ENCODE results near the gene COL4A2.

Gene COL4A2

DNA sequence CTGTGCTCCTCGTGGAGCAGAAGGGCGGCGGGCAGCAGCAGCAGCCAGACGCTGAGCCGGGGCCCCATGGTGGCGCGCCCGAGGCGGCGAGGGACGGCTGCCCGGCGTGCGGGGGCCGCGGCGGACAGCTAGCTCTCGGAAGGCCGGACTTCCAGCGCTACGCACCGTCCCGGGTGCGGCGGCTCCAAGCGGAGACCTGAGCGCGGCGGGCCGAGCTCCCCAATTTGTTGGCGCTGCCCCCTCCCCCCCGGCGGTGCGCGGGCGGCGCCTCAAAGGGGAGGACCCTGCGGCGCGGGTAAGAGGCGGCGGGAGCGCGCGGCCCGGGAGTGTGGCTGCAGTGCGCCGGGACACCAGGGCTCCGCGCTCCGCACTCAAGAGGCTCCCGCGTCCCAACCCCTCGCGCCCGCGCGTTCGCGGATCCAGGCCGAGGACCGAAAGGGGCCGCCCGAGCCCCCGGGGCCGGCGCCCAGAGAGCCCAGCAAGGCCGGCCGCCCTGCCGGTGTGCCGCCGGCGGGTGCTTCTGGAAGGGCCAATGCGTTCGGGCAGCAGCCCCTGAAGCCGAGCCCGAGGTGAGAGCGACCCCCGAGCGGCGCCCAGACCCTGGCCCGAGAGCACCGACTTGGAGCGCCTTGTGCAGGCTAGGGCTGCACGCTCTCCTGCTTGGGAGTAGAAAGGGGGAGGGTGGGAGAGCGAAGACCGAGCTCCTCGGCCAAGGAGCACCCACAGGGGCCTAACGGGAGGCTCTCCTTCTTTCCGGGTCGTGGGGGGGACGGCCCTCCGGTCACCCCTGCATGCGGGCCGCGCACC lies at the start of gene COL4A2, which contains the start of gene COL4A1:
TSS of gene COL4A2 (plus strand) at position 325 of the 807 bp plus-strand sequence. CDS start 620 bp downstream, outside the sequence.
TSS of gene COL4A1 (minus strand) at position 198 of the 807 bp plus-strand sequence. CDS start at position 68, 130 bp downstream.
- no peak for DNase-seq

GRCh38 chr13:110257408-110257807 lies 49.7 kb upstream of the COL4A2 start:
- DNase-seq: no peak

- no peak for DNase-seq
Measured at GRCh38 chr13:110258876-110259631, 48.0 kb upstream of the COL4A2 start.

- DNase-seq: no peak
Measured at GRCh38 chr13:110259651-110260050, 47.4 kb upstream of the COL4A2 start.

DNA sequence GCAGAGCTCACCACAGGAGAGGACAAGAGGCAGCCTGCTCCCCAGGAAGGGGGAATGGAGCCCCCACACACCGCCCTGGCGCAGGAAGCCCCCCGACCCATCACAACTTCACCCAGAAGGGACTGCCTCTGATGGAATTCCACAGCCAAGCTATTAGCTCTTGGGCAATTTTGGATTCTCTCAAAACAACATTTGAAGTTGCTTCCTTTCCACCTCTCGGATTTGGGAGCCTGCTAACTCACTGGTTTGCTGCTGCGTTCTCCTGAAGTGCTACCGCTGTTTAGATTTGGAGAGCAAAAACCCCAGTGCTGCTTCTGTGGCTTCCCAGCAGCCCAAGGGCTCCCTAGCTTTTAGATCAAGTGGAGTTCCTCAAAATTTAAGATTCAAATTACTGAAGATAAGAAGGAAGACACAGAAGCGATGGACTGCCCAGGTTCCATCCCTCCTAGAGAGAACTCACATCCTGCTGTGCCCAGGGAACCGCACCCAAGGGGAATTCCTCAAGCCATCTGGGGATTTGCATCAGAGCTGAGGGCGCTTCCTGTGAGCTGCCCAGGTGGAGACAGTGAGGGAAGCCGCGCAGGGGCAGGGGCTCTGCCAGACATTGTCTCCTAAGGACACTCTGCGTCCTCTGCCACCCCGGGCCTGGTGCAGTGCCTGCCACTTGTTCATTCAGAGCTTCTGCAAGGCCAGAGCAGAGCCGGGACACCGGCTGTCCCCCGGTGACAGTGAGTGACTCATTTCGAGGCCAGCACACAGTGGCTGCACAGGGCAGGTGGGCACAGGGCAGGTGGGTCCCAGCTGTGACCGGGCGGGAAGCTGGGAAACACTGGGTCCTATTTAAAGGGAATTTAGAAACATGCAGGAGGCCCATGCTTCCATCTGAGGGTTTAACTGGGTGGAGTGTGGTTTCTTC lies 45.7 kb upstream of the COL4A2 start:
- DNase-seq: no peak

- DNase-seq: no peak
Measured at GRCh38 chr13:110262082-110262436, 45.0 kb upstream of the COL4A2 start.

DNA sequence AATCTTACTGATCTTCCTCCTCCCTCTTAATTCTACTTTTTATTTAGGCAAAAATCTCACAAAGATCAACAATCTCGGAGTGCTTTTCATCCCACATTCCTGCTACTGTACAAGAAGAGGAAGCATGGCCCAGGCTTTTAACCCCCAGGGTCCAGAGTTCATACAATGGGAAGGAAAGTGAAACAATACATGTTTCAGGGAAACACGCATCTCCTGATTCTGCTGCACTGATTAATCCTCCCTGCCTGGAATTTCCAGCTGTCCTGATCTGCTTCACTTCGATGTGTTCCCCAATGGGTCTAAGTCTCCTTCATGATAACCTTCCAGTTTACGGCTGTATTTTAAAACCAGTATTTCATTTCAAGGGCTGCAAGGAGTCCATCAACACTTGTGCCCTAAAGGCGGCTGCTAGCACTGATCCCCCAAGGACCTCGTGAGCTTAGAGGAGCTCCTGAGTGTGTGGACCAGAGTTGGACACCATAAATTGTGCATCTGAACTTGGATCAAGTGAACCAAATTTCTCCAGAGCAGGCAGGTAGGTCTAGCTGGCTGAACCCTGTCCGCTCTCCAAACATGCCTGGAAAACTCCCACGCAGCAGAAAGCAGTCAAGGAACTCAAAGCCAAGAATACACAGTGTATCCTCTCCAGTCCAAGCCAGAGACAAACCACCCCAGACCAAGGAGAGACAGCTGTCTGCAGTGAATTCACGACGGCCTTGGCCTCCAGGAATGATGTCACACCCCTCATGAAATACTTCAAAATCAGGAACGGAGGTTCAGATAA lies 44.4 kb upstream of the COL4A2 start:
- no peak for DNase-seq

GRCh38 chr13:110263404-110263803 lies 43.7 kb upstream of the COL4A2 start:
- DNase-seq: no peak

DNA sequence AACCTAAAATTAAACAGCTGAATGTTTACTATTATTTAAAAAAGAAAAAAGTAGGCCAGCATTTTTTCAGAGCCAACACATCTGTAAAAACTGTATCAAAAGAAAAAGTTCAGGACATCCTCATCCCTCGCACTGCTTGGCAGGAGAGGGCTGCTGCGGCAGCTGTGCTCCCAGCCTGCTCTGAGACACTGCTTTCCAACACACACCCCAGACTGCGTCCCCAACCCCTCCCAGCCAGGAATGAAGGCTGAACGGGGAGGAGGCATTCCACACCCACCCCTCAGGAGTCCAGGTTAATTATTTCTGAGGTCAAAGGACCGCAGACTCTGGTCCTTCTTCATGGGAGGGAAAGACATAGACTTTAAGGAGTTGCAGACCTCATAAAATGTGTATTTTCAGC lies 43.2 kb upstream of the COL4A2 start:
- no peak for DNase-seq

DNA sequence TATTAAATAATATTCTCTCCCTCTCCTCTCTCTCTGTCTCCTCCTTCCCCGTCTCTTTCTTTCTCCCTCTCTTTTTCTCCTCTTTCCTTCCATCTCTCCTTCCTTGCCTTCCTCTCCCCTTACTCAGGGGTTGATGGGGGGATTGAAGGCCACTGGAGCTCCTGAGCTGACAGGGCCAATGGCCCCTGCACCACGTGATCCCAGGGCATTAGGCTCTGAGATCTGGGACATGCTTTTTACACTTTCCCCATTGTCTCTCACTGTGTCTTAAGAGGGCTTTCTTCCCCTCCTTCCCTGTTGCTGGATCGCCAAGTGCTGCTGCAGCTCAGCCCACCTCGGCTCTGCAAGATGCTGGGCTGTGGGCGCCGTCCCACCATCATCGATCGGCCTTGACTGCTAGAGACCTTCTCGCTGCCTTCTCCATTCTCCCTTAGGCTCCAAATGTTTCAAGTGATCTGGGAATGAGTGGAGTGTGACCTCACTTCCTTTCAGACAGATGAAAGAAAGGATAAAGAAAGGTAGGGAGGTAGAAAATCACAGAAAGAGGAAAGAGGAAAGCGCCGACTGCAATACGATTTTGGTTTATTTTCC lies 42.3 kb upstream of the COL4A2 start:
- DNase-seq: no peak

DNA sequence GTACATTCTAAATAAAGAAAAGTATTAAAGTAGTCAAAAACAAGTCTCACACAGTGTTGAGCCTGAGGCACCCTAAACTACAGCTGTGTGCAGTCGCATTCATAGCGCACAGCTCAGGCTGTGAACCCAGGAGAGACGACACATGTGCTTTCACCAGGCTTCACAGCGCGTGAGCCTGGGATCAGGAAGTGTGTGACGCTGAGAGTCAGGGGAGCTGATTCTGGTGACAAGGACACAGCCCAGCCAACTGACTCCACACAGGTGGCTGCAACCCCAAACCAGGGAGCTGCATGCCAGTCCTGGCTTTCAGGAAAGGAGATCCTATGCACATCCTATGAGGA lies 41.8 kb upstream of the COL4A2 start:
- no peak for DNase-seq

- DNase-seq: no peak
Measured at GRCh38 chr13:110265682-110266430, 41.2 kb upstream of the COL4A2 start.

- DNase-seq: no peak
Measured at GRCh38 chr13:110266431-110266809, 40.7 kb upstream of the COL4A2 start.

DNA sequence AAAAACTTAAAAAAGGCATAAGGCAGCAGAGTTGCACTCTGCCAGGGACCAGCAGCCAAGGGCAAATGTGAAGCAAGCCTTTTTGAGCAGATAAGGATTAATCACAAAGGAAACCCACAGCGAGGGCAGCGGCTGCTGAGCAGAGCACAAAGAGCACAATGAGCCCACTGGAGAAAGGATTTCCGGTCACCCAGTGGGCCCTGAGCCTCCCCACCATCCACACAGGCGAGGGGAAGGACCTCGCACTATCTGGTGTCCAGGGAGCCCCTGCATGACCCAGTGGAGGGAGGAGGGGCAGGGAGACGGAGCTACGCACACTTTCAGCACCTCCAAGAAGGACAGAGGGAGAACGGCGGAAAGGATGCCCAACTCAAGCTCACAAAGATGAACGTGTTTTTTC lies 40.1 kb upstream of the COL4A2 start:
- DNase-seq: no peak

DNA sequence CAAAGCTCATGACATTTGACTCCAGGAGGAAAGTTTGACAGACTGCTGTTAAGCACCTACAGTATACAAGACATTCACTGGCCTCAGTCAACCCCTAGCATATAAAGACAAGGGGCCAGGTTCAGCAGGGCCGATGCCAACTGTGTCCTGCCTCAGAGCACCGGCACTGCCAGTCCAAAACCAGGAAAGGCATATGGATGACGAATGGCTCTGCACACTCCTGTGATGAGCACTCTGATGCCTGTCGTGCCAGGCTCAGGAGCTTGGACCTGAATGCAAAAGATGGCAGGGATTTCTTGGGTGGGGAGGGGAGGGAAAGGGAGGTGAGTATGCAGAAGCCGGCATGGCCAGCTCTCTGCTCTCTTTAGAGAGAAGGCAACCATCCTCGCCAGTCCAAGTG lies 39.0 kb upstream of the COL4A2 start:
- DNase-seq: no peak

- DNase-seq: no peak
Measured at GRCh38 chr13:110268576-110269185, 38.4 kb upstream of the COL4A2 start.

- no peak for DNase-seq
Measured at GRCh38 chr13:110269509-110270185, 37.4 kb upstream of the COL4A2 start.

- no peak for DNase-seq
Measured at GRCh38 chr13:110270507-110270906, 36.6 kb upstream of the COL4A2 start.

DNA sequence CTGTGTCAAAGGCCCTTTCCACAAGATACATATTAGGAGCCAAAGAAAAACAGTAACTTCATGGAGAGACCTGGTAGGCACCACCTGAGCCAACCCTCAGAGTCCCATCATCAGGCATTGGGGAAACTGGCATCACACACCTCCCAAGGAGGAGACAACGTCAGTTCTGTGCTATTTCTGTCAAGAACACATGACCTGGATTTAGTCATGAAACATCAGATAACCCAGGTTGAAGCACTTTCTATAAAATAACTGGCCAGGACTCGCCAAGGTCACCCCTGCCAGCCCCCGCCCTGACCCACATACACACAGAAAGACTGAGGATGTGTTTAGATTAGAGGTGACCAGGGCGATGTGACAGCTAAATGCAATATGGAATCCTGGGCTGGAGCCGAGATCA lies 35.8 kb upstream of the COL4A2 start:
- no peak for DNase-seq

DNA sequence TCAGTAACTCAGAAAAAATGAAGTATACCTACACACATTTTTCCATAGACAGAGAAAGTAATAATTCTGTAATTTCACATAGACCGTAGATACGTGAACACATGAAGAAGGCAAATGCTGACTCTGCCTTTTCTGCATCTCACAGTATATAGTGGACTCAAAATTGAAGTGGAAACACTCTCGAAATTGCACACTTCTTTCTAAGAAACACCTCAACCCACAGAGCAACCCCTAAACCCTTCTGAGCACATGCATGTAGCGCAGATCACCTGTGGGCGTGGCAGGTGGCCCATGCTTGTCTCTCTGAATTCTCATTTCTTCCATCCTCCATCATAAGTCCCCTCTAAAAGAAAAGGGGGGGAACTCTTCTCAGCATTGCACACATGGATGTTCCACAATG lies 34.9 kb upstream of the COL4A2 start:
- no peak for DNase-seq

All from NCI-H446 (cell line).